Epithelial cell of esophagus (primary cell): Measurements from ENCODE around the gene RTL10.
A peak's percentile ranks its signal among the peaks of the same experiment; 100 is the strongest.

Experiments
- DNase-seq: peaks from one replicate; pipeline ENCODE4 v3.0.0; 2010; ENCODE audit warnings: low read depth
- H3K4me3 ChIP-seq: 2 replicates; pipeline ENCODE4 v1.5.1; 2011; ENCODE audit warnings: mild to moderate bottlenecking, low read length, control low read depth
- TF ChIP-seq, protein P1 (sequence below): IDR thresholded peaks from 2 replicates; pipeline ENCODE4 v1.5.1; 2011; ENCODE audit warnings: low read depth, mild to moderate bottlenecking, low read length, control low read depth, inconsistent platforms; ENCODE audit not compliant: insufficient read depth; ENCODE audit errors: missing control alignments

Gene RTL10

DNA sequence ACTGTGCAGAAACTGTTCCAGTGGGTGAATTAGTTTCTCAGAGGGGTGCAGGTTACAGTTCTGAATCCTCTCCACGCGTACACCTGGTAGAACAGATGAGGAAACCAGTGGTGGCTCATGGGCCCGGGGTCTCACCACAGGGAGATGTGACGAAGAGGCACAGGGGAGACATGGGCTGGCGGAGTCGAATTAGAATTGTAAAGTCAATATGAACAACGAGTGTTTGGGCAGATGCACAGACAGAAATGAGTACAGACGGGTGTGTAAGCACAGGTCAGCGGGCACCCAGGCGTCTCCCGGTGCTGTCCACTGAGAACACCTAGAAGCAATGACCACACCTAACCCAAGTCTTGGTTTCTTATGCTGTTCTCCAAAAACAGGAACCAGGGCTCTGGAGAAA is 41.8 kb downstream of the RTL10 start:
- DNase-seq, result no peak
- TF ChIP-seq, protein P1, sequence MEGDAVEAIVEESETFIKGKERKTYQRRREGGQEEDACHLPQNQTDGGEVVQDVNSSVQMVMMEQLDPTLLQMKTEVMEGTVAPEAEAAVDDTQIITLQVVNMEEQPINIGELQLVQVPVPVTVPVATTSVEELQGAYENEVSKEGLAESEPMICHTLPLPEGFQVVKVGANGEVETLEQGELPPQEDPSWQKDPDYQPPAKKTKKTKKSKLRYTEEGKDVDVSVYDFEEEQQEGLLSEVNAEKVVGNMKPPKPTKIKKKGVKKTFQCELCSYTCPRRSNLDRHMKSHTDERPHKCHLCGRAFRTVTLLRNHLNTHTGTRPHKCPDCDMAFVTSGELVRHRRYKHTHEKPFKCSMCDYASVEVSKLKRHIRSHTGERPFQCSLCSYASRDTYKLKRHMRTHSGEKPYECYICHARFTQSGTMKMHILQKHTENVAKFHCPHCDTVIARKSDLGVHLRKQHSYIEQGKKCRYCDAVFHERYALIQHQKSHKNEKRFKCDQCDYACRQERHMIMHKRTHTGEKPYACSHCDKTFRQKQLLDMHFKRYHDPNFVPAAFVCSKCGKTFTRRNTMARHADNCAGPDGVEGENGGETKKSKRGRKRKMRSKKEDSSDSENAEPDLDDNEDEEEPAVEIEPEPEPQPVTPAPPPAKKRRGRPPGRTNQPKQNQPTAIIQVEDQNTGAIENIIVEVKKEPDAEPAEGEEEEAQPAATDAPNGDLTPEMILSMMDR, result no peak
- no peak overlapping the region for H3K4me3 ChIP-seq

DNA sequence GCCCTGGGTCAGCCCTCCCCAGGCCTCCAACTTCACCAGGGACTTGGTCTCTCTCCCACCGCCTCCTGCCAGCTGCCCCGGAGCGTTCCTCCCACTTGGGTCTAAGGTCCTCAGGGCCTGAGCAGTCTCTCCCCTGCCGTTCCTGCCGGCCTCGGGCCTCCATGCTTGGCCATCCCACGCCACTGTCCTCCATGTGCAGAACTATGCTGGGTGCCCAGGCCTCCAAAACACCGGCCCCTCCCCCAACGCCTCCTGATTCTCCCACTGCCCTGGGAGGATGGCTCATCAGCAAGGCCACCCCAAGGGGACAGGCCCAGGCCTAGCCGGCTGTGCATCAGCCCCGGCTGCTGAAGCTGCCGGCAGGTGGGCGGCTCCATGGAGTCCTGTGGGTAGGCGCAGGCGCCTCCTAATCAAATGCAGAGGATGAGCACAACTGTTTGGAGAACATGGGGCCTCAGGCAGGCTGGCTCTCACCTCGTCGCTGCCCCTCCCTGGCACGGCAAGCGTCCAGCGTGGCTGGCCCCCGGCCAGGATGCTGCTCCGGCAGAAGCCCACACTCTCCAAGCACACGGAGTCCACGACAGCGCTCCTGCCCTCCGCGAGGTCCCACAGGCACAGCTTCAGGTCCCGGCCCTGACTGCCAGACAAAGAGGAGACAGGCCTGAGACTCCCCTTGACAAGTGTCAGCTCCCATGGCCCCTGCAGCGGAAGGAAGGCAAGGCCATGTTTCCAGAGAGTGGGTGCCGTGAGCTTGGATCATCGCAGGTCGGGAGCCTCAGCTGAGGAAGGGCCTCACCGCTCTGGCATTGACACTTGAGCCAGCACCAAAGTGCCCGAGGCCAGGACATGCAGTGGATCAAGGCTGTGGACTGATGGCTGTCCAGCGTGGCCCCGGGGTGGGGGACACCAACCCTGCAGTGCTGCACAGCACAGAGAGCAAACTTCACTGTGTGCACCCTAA is 42.6 kb downstream of the RTL10 start:
- peak; percentile 23 for DNase-seq
- no peak overlapping the region for H3K4me3 ChIP-seq
- TF ChIP-seq, protein P1, result no peak

DNA sequence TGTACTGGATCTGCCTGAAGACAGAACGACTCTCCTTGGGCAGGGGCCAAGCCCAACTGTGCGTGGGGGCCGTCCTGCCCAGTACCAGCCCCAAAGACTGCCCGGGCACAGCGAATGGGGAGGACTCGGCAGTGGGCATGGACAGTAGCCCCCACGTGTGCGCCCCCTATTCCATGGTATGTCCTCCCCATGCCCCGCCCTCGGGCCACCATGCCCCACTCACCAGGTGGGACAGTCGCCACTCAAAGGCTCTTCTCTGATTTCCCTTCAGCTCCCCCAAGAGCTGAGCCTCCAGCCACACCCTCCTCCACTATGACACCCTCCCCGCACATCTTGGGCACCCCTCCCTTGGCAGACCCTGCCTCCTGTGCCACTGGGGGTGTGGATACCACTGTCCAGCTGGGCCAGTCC is 43.5 kb downstream of the RTL10 start:
- TF ChIP-seq, protein P1, result no peak
- DNase-seq, result no peak

DNA sequence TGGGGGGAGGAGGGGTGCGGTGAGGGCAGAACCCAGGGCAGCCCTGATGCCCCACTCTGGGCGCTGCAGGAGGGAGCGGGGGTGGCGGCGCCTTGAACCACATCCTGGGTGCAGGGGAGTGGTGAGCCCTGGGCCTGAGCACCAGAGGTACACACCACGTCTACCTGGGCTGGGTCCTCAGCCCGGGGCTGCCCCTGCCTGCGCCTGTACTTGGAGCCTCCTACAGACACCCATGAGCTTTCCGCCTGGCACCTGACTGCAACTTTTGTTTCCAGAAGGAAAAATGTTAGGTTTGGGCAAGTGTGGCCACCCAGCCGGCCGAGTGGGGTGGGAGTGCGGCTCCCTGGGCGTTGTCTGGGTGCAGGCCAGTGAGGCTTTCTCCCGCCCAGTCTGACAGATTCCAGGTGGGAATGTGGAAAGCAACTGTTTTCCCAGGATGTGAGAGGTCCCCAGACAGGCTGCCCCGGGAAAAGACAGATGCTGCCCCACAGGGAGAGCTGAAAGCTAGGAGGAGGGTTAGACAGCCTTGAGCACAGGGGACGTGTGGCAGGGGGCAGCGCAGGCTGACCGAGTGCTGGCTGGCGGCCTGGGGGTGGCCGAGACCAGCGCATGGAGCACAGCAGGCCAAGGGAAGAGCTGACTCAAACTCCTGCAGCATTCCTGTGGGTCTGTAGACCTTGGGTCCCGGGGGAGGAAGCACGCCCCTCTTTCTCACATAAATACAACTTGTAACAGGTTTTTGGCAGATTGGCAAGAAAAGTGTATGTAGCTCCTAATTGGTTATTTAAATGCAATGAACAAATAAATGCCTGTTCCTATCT is 44.1 kb downstream of the RTL10 start:
- TF ChIP-seq, protein P1, result no peak
- no peak for DNase-seq
- no peak overlapping the region for H3K4me3 ChIP-seq

More for the DNA sequence above, 43.5 kb downstream of the RTL10 start:
- H3K4me3 ChIP-seq, result no peak overlapping the region

DNA sequence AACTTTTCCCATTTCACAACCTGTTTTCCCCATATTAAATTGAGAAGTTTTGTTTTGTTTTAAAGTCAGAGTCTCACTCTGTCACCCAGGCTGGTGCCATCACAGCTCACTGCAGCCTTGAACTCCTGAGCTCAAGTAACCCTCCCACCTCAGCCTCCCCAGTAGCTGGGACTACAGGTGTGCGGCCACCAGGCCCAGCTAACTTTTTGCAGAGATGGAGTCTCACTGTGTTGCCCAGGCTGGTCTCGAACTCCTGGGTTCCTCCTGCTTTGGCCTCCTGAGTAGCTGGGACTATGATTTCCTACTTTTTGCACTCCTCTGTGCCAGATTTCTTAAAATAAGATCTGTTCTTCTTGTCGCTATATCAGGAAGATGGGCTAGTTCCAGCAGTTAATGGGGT is 44.9 kb downstream of the RTL10 start:
- TF ChIP-seq, protein P1, result no peak
- no peak overlapping the region for H3K4me3 ChIP-seq
- no peak for DNase-seq

DNA sequence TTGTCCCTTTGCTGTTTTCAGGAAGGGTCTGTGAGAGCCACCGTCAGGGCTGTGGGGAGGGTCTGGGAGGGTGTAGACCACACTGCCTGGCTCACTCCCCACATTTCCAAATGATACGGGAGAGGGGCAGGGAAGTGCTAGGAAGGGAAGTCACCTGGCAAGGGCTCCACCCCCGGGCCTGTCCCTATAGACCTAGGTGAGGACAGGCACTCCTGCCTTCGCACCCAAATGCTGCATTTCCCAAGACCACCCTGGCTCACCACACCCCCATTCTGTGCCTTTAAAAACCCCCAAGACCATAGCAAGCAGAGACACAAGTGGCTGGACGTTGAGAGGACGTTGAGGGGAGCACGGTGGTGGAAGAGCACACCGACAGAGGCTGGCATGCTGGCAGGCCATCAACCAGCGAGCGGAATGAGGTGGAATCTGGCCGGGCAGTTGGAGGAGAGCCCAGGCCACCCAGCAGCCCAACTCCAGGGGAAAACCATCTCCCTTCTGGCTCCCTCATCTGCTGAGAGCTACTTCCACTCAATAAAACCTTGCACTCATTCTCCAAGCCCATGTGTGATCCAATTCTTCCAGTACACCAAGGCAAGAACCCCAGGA is 45.7 kb downstream of the RTL10 start:
- DNase-seq, result no peak
- no peak overlapping the region for H3K4me3 ChIP-seq
- TF ChIP-seq, protein P1, result no peak
